ENCODE data around the gene TBRG4.

The TBRG4 gene

GRCh38 chr7:45064047-45064725 is 47.3 kb downstream of the TBRG4 start:
- H3K27ac Mint-ChIP-seq = peak overlapping the region; percentile 96
- peak overlapping the region in 1 of 2 donors; percentile 31 for H3K4me3 Mint-ChIP-seq
- ATAC-seq (replicated peaks) = no peak
- DNase-seq = no peak
- no peaks in the 10 kb centered on the region for H3K27me3 Mint-ChIP-seq
- H3K9me3 Mint-ChIP-seq = peaks cover 0 to 2% of the 10 kb centered on the region in 2 donors
- H3K4me1 Mint-ChIP-seq = peaks cover 49 to 79% of the 10 kb centered on the region in 2 donors
- H3K36me3 Mint-ChIP-seq = peaks cover 57 to 83% of the 10 kb centered on the region in 2 donors

- peaks cover 52 to 82% of the 10 kb centered on the region in 2 donors for H3K4me1 Mint-ChIP-seq
- no peaks in the 10 kb centered on the region for H3K27me3 Mint-ChIP-seq
- H3K36me3 Mint-ChIP-seq = peaks cover 61 to 82% of the 10 kb centered on the region in 2 donors
These were observed 49.6 kb downstream of the TBRG4 start for GRCh38 chr7:45061806-45062425.

DNA sequence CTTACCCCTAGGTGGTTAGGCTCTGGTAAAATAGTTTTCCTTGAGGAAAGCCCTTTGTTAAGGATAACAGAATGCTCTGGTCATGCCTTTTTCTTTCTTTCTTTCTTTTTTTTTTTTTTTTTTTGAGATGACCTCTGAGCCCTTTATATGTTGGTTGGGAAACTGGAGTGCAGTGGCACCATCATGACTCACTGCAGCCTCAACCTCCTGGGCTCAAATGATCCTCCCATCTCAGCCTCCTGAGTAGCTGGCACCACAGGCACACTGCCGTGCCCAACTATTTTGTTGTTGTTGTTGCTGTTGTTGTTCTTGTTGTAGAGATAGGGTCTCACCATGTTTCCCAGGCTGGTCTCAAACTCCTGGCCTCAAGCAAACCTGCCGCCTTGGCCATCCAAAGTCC is 50.1 kb downstream of the TBRG4 start:
- Mint-ChIP-seq H3K4me1 (peaks cover 50 to 81% of the 10 kb centered on the region in 2 donors), H3K4me3 (peak overlapping the region; percentile 45 to 52), H3K36me3 (peaks cover 59 to 76% of the 10 kb centered on the region in 2 donors), H3K27ac (peak overlapping the region; percentile 96), H3K9me3 (peaks cover 0 to 2% of the 10 kb centered on the region in 2 donors), H3K27me3 (no peaks in the 10 kb centered on the region)
- ATAC-seq (replicated peaks) = no peak
- DNase-seq = no peak

More at GRCh38 chr7:45061806-45062425, 49.6 kb downstream of the TBRG4 start:
- no peak for DNase-seq
- Mint-ChIP-seq H3K9me3 (peaks cover 0 to 2% of the 10 kb centered on the region in 2 donors), H3K4me3 (peak overlapping the region; percentile 45 to 52), H3K27ac (peak overlapping the region; percentile 96)
- ATAC-seq (replicated peaks) = peak; percentile 61

DNA sequence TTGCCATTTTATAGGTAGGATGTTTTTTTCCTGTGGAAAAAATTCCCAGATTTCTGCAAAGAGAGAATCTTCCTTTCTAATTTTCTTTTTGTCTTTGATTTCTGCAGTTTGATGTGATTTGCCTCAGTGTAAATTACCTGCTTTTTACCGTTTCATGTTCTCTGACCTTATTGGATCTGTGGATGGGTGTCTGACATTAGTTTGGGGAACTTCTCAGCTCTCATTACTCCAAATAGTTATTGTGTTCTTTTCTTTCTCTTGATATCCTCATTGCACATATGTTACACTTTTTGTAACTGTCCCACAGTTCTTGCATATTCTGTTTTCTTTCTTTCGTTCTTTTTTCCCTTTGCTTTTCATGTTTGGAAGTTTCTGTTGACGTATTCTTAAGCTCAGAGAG is 51.2 kb downstream of the TBRG4 start:
- Mint-ChIP-seq H3K27me3 (no peaks in the 10 kb centered on the region), H3K4me1 (peaks cover 53 to 80% of the 10 kb centered on the region in 2 donors), H3K27ac (peak overlapping the region; percentile 57), H3K4me3 (peak overlapping the region in 1 of 2 donors; percentile 0), H3K36me3 (peaks cover 62 to 75% of the 10 kb centered on the region in 2 donors), H3K9me3 (peaks cover 0 to 2% of the 10 kb centered on the region in 2 donors)
- ATAC-seq (replicated peaks) = no peak
- DNase-seq = no peak

- DNase-seq (no peak), ATAC-seq (replicated peaks) (no peak)
- Mint-ChIP-seq H3K27ac (peak overlapping the region; percentile 17), H3K4me1 (peaks cover 53 to 79% of the 10 kb centered on the region in 2 donors), H3K4me3 (no peak overlapping the region), H3K27me3 (no peaks in the 10 kb centered on the region), H3K9me3 (no peaks in the 10 kb centered on the region), H3K36me3 (peaks cover 53 to 69% of the 10 kb centered on the region in 2 donors)
These were observed 53.6 kb downstream of the TBRG4 start for GRCh38 chr7:45057878-45058277.

- peaks cover 46 to 60% of the 10 kb centered on the region in 2 donors for H3K36me3 Mint-ChIP-seq
- ATAC-seq (replicated peaks) = no peak
- no peak overlapping the region for H3K27ac Mint-ChIP-seq
- H3K9me3 Mint-ChIP-seq = no peaks in the 10 kb centered on the region
- H3K4me3 Mint-ChIP-seq = no peak overlapping the region
- peaks cover 45 to 78% of the 10 kb centered on the region in 2 donors for H3K4me1 Mint-ChIP-seq
- no peak for DNase-seq
- H3K27me3 Mint-ChIP-seq = no peaks in the 10 kb centered on the region
These were observed 55.8 kb downstream of the TBRG4 start for GRCh38 chr7:45055594-45056219.

DNA sequence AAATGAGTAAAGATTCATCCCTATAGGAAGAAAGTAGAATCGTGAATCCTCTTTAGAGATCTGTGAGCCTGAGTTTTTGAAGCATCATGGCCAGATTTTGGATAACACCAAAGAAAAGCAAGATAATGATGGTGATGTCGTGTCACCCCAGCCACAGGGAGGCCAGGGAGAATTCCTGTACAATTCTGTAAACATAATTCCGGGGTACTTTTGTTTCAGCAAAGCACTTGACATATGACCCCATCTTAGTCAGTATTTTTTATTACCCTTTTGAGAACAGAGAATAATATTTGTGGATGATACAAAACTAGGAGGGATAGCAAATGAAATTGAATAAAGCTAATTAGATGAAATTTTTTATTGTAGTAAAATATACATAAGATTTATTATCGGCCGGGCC is 56.5 kb downstream of the TBRG4 start:
- H3K27me3 Mint-ChIP-seq = no peaks in the 10 kb centered on the region
- DNase-seq (no peak), ATAC-seq (replicated peaks) (no peak)
- H3K9me3 Mint-ChIP-seq = no peaks in the 10 kb centered on the region
- no peak overlapping the region for H3K4me3 Mint-ChIP-seq
- no peak overlapping the region for H3K27ac Mint-ChIP-seq
- H3K36me3 Mint-ChIP-seq = peaks cover 49 to 59% of the 10 kb centered on the region in 2 donors
- peaks cover 45 to 78% of the 10 kb centered on the region in 2 donors for H3K4me1 Mint-ChIP-seq

GRCh38 chr7:45054442-45054841 is 57.1 kb downstream of the TBRG4 start:
- peak overlapping the region; percentile 56 for H3K27ac Mint-ChIP-seq
- no peaks in the 10 kb centered on the region for H3K9me3 Mint-ChIP-seq
- H3K4me3 Mint-ChIP-seq = no peak overlapping the region
- peaks cover 47 to 78% of the 10 kb centered on the region in 2 donors for H3K4me1 Mint-ChIP-seq
- peaks cover 50 to 59% of the 10 kb centered on the region in 2 donors for H3K36me3 Mint-ChIP-seq
- DNase-seq (no peak), ATAC-seq (replicated peaks) (no peak)
- no peaks in the 10 kb centered on the region for H3K27me3 Mint-ChIP-seq

- Mint-ChIP-seq H3K27me3 (no peaks in the 10 kb centered on the region), H3K9me3 (no peaks in the 10 kb centered on the region), H3K4me3 (no peak overlapping the region), H3K27ac (no peak overlapping the region), H3K4me1 (peaks cover 47 to 78% of the 10 kb centered on the region in 2 donors), H3K36me3 (peaks cover 50 to 59% of the 10 kb centered on the region in 2 donors)
- DNase-seq = no peak
- ATAC-seq (replicated peaks) = no peak
These were observed 57.6 kb downstream of the TBRG4 start for GRCh38 chr7:45053941-45054340.

- Mint-ChIP-seq H3K27ac (peak overlapping the region; percentile 44), H3K4me3 (no peak overlapping the region), H3K27me3 (no peaks in the 10 kb centered on the region), H3K9me3 (no peaks in the 10 kb centered on the region), H3K4me1 (peaks cover 46 to 75% of the 10 kb centered on the region in 2 donors), H3K36me3 (peaks cover 49 to 57% of the 10 kb centered on the region in 2 donors)
- DNase-seq (no peak), ATAC-seq (replicated peaks) (no peak)
These were observed 58.1 kb downstream of the TBRG4 start for GRCh38 chr7:45053401-45053800.

DNA sequence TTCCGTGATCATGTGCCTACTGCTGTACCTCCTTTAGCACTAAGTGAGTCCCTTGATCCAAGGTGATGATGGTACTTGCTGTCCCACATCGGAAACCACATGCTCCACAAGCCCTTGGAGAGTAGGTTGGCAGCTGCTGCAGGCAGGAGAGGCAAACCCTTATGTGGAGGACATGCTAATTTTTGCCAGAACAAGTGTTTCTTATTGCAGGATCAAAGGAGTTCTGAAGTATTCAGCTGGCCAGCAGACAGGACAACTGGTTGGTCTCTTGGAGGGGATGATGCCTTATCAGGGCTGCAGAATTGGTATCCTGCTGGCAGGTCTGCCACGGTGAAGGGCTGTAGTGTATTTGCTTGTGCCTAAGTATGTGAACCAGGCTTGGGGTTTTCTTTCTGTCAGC is 59.5 kb downstream of the TBRG4 start:
- peaks cover 40 to 66% of the 10 kb centered on the region in 2 donors for H3K4me1 Mint-ChIP-seq
- no peak for ATAC-seq (replicated peaks)
- H3K9me3 Mint-ChIP-seq = no peaks in the 10 kb centered on the region
- peak overlapping the region; percentile 56 for H3K27ac Mint-ChIP-seq
- no peaks in the 10 kb centered on the region for H3K27me3 Mint-ChIP-seq
- no peak overlapping the region for H3K4me3 Mint-ChIP-seq
- DNase-seq = no peak
- H3K36me3 Mint-ChIP-seq = peaks cover 44 to 53% of the 10 kb centered on the region in 2 donors

DNA sequence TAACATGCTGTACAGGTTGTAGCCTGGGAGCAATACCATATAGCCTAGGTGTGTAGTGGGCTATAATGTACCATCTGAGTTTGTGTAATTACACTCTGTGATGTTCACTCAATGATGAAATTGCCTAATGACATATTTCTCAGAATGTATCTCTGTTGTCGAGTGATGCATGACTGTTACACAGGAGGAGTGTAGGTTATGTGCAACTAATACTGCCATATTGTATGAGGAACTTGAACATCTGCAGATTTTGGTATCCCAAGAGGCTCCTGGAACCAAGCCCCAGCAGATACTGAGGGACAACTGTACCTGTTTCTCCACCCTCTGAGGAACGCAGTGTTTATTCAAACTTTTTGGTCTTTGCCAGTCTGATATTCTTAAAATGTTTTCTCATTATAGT is 61.3 kb downstream of the TBRG4 start:
- peak overlapping the region; percentile 53 for H3K27ac Mint-ChIP-seq
- ATAC-seq (replicated peaks) (peak; percentile 49 to 70), DNase-seq (no peak)
- H3K36me3 Mint-ChIP-seq = peaks cover 42 to 53% of the 10 kb centered on the region in 2 donors
- no peaks in the 10 kb centered on the region for H3K9me3 Mint-ChIP-seq
- peaks cover 34 to 65% of the 10 kb centered on the region in 2 donors for H3K4me1 Mint-ChIP-seq
- no peaks in the 10 kb centered on the region for H3K27me3 Mint-ChIP-seq
- no peak overlapping the region for H3K4me3 Mint-ChIP-seq
